BLaER1 treated with 17β-estradiol and CSF1 and Interleukin-3, amounts not matched to agents 10 nM and 100 nM (cell line): Measurements from ENCODE around the gene AHCYL2.

Experiments
- H3K27ac ChIP-seq, 11 experiments: shearing (Covaris generic); formaldehyde crosslinking; 2 replicates each; pipeline ENCODE4 v1.8.1; 2022
- H3K27me3 ChIP-seq, 11 experiments: shearing (Covaris generic); formaldehyde crosslinking; 2 replicates each; pipeline ENCODE4 v1.8.1; 2022
- H3K36me3 ChIP-seq, 11 experiments: shearing (Covaris generic); formaldehyde crosslinking; 2 replicates each; pipeline ENCODE4 v1.8.1; 2022
- H3K4me1 ChIP-seq, 10 experiments: shearing (Covaris generic); formaldehyde crosslinking; 2 replicates each; pipeline ENCODE4 v1.8.1; 2022
- H3K4me2 ChIP-seq, 11 experiments: shearing (Covaris generic); formaldehyde crosslinking; 2 replicates each; pipeline ENCODE4 v1.8.1; 2022
- H3K4me3 ChIP-seq, 10 experiments: shearing (Covaris generic); formaldehyde crosslinking; 2 replicates each; pipeline ENCODE4 v1.8.1; 2022
- H3K9ac ChIP-seq, 11 experiments: shearing (Covaris generic); formaldehyde crosslinking; 2 replicates each; pipeline ENCODE4 v1.8.1; 2022
- H3K9me3 ChIP-seq, 11 experiments: shearing (Covaris generic); formaldehyde crosslinking; replicated peaks in 1 of 11; 2 replicates each; pipeline ENCODE4 v1.8.1; 2022
- H4K20me1 ChIP-seq, 11 experiments: shearing (Covaris generic); formaldehyde crosslinking; 2 replicates each; pipeline ENCODE4 v1.8.1; 2022
- Cebpa-rat ChIP-seq, 11 experiments: shearing (Covaris generic); IDR thresholded peaks; 2 replicates each; pipeline ENCODE4 v1.8.1; 2022

Gene AHCYL2

GRCh38 chr7:129317450-129317849 is 92.6 kb downstream of the AHCYL2 start:
- Histone ChIP-seq H3K36me3 (peaks cover 2 to 29% (median 7%) of the 10 kb centered on the region in 11 experiments; a peak in 20 of 22 replicates), H4K20me1 (no peaks in the 10 kb centered on the region), H3K4me2 (no peak overlapping the region), H3K9ac (no peak overlapping the region), H3K27me3 (no peaks in the 10 kb centered on the region), H3K9me3 (peaks cover 1 to 5% (median 2%) of the 10 kb centered on the region in 11 experiments; a peak in 21 of 22 replicates), H3K4me3 (no peak overlapping the region), H3K4me1 (peaks cover 0 to 10% (median 0%) of the 10 kb centered on the region in 10 experiments; a peak in 4 of 20 replicates), H3K27ac (no peak overlapping the region)
- no peak for TF ChIP-seq Cebpa-rat (IDR thresholded peaks at IDR 0.05)

DNA sequence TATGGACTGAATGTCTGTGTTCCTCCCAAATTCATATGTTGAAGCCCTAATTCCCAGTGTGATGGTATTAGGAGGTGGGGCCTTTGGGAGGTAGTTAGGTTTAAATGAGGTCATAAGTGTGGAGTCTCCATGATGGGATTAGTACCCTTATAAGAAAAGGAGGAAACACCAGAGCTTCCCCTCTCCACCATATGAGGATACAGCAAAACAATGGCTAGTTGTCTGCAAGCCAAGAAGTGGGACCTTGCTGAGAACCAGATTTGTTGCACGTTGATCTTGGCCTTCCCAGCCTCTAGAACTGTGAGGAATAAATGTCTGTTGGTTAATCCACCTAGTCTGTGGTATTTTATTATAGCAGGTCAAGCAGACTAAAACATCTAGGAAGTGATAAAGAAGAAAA is 102.2 kb downstream of the AHCYL2 start:
- no peaks in the 10 kb centered on the region for H4K20me1 ChIP-seq
- H3K9ac ChIP-seq: no peak overlapping the region
- H3K4me3 ChIP-seq: no peak overlapping the region
- no peak overlapping the region for H3K27ac ChIP-seq
- H3K36me3 ChIP-seq: peaks cover 16 to 54% (median 33%) of the 10 kb centered on the region in 11 experiments
- TF ChIP-seq Cebpa-rat (IDR thresholded peaks at IDR 0.05): no peak
- no peaks in the 10 kb centered on the region for H3K27me3 ChIP-seq
- no peak overlapping the region for H3K4me2 ChIP-seq
- H3K4me1 ChIP-seq: no peaks in the 10 kb centered on the region
- peaks cover 35 to 38% (median 37%) of the 10 kb centered on the region in 11 experiments for H3K9me3 ChIP-seq

GRCh38 chr7:129332254-129333035 is 107.6 kb downstream of the AHCYL2 start:
- no peaks in the 10 kb centered on the region; a peak in 1 of 22 replicates for H3K9me3 ChIP-seq
- no peaks in the 10 kb centered on the region for H3K27me3 ChIP-seq
- no peak overlapping the region for H3K27ac ChIP-seq
- no peak overlapping the region for H3K4me2 ChIP-seq
- 0 out of 22 replicates have a peak, but pooled peaks cover 0 to 2% (median 0%) of the 10 kb centered on the region in 11 experiments for H4K20me1 ChIP-seq
- H3K9ac ChIP-seq: no peak overlapping the region
- H3K4me1 ChIP-seq: peaks cover 0 to 5% (median 0%) of the 10 kb centered on the region in 10 experiments; a peak in 2 of 20 replicates
- H3K4me3 ChIP-seq: no peak overlapping the region
- peaks cover 0 to 19% (median 7%) of the 10 kb centered on the region in 11 experiments; a peak in 6 of 22 replicates for H3K36me3 ChIP-seq
- TF ChIP-seq Cebpa-rat (IDR thresholded peaks at IDR 0.05): no peak

- H3K27ac ChIP-seq: no peak overlapping the region
- 0 out of 22 replicates have a peak, but pooled peaks cover 0 to 10% (median 0%) of the 10 kb centered on the region in 11 experiments for H4K20me1 ChIP-seq
- TF ChIP-seq Cebpa-rat (IDR thresholded peaks at IDR 0.05): no peak
- no peak overlapping the region for H3K4me3 ChIP-seq
- H3K9ac ChIP-seq: no peak overlapping the region
- peaks cover 0 to 5% (median 0%) of the 10 kb centered on the region in 10 experiments; a peak in 2 of 20 replicates for H3K4me1 ChIP-seq
- no peaks in the 10 kb centered on the region for H3K27me3 ChIP-seq
- H3K9me3 ChIP-seq: no peaks in the 10 kb centered on the region
- H3K4me2 ChIP-seq: no peak overlapping the region
- peaks cover 0 to 2% (median 0%) of the 10 kb centered on the region in 11 experiments; a peak in 1 of 22 replicates for H3K36me3 ChIP-seq
These were observed 109.6 kb downstream of the AHCYL2 start for GRCh38 chr7:129334473-129334872.

- no peak overlapping the region for H3K27ac ChIP-seq
- H4K20me1 ChIP-seq: peaks cover 0 to 11% (median 0%) of the 10 kb centered on the region in 11 experiments; a peak in 3 of 22 replicates
- no peak for TF ChIP-seq Cebpa-rat (IDR thresholded peaks at IDR 0.05)
- H3K4me2 ChIP-seq: no peak overlapping the region
- H3K27me3 ChIP-seq: no peaks in the 10 kb centered on the region
- no peak overlapping the region for H3K9ac ChIP-seq
- no peak overlapping the region for H3K4me3 ChIP-seq
- peaks cover 0 to 4% (median 0%) of the 10 kb centered on the region in 11 experiments; a peak in 1 of 22 replicates for H3K36me3 ChIP-seq
- peaks cover 0 to 16% (median 8%) of the 10 kb centered on the region in 10 experiments; a peak in 14 of 20 replicates for H3K4me1 ChIP-seq
- H3K9me3 ChIP-seq: no peaks in the 10 kb centered on the region
These were observed 113.6 kb downstream of the AHCYL2 start for GRCh38 chr7:129338450-129338849.

DNA sequence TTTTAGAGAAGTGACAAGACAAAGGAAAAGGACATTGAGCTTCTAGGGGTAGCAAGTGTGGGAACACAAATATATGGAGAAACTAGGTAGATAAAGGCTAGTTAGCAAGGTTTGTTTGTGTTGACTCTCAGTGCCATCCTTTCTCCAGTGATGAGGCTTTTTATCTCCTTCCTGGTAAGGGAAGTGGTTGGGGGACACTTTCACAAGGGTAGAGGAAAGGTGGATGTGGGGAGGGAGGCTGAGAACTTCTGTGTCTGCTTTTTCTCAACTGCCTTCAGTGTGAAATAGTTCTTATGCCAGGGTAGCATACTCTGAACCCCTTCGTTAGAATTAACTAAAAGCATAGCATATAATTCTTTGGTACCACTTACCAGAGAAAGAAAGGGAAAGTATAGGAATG is 116.4 kb downstream of the AHCYL2 start:
- no peaks in the 10 kb centered on the region for H3K27me3 ChIP-seq
- TF ChIP-seq Cebpa-rat (IDR thresholded peaks at IDR 0.05): no peak
- no peak overlapping the region for H3K9ac ChIP-seq
- no peak overlapping the region for H3K4me3 ChIP-seq
- H3K4me2 ChIP-seq: peak overlapping the region in 6 of 11 experiments; percentile 3 to 36 (median 14); a peak in 5 of 22 replicates
- no peak overlapping the region for H3K27ac ChIP-seq
- no peaks in the 10 kb centered on the region for H3K9me3 ChIP-seq
- peaks cover 15 to 31% (median 23%) of the 10 kb centered on the region in 10 experiments for H3K4me1 ChIP-seq
- H3K36me3 ChIP-seq: peaks cover 0 to 4% (median 0%) of the 10 kb centered on the region in 11 experiments; a peak in 1 of 22 replicates
- peaks cover 0 to 11% (median 0%) of the 10 kb centered on the region in 11 experiments; a peak in 3 of 22 replicates for H4K20me1 ChIP-seq

- TF ChIP-seq Cebpa-rat (IDR thresholded peaks at IDR 0.05): no peak
- H3K36me3 ChIP-seq: peaks cover 0 to 4% (median 0%) of the 10 kb centered on the region in 11 experiments; a peak in 1 of 22 replicates
- no peak overlapping the region for H3K4me3 ChIP-seq
- peaks cover 0 to 11% (median 0%) of the 10 kb centered on the region in 11 experiments; a peak in 3 of 22 replicates for H4K20me1 ChIP-seq
- H3K9ac ChIP-seq: no peak overlapping the region
- no peaks in the 10 kb centered on the region for H3K9me3 ChIP-seq
- peaks cover 15 to 31% (median 23%) of the 10 kb centered on the region in 10 experiments for H3K4me1 ChIP-seq
- no peaks in the 10 kb centered on the region for H3K27me3 ChIP-seq
- H3K4me2 ChIP-seq: no peak overlapping the region
- no peak overlapping the region for H3K27ac ChIP-seq
These were observed 117.3 kb downstream of the AHCYL2 start for GRCh38 chr7:129341816-129342806.

- no peak overlapping the region for H3K4me3 ChIP-seq
- TF ChIP-seq Cebpa-rat (IDR thresholded peaks at IDR 0.05): no peak
- no peaks in the 10 kb centered on the region for H3K9me3 ChIP-seq
- H3K4me2 ChIP-seq: no peak overlapping the region
- H3K36me3 ChIP-seq: peaks cover 0 to 4% (median 0%) of the 10 kb centered on the region in 11 experiments; a peak in 1 of 22 replicates
- H3K27ac ChIP-seq: no peak overlapping the region
- peaks cover 0 to 11% (median 0%) of the 10 kb centered on the region in 11 experiments; a peak in 3 of 22 replicates for H4K20me1 ChIP-seq
- peaks cover 15 to 31% (median 23%) of the 10 kb centered on the region in 10 experiments for H3K4me1 ChIP-seq
- no peak overlapping the region for H3K9ac ChIP-seq
- no peaks in the 10 kb centered on the region for H3K27me3 ChIP-seq
These were observed 118.4 kb downstream of the AHCYL2 start for GRCh38 chr7:129343099-129343700.
